OCI-LY7 (cell line): Measurements from ENCODE around the gene DFFA.

ENCODE experiments used
- CTCF ChIP-seq: fragments of 200-600 bp; sonication (generic); conservative IDR thresholded peaks from 2 replicates; pipeline ENCODE4 v1.5.1; 2014; ENCODE audit warnings: mild to moderate bottlenecking, antibody characterized with exemption, low read length, moderate library complexity, mixed read lengths
- EZH2phosphoT487 ChIP-seq: fragments of 200-600 bp; sonication (generic); IDR thresholded peaks from 2 replicates; pipeline ENCODE4 v1.6.1; 2018; ENCODE audit warnings: low read depth, borderline replicate concordance, mild to moderate bottlenecking, mixed run types, antibody characterized with exemption, low read length, moderate library complexity, mixed read lengths

DNA sequence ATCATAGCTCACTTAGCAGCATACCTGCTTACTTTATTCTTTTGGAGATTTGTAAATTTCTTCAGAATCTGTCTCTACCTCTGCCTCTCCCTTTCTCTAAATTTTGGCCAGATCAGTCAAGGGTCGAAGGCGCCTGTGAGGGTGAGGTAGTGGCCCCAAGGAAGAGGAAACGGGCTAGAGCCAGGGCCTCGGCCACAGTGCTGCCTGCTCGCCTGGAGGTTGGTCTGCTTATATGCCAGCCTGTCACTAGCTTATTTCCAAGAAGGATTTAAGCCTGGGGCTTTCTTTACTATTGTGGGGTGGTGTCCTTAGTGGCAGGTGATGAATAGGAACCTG lies 22.1 kb upstream of the DFFA start:
- no peak for TF ChIP-seq CTCF
- no peak for TF ChIP-seq EZH2phosphoT487
